ENCODE results near the gene ABHD12.

GRCh38 chr20:25352746-25353145 lies 37.9 kb downstream of the ABHD12 start:
- TF ChIP-seq EZH2 (IDR thresholded peaks at IDR 0.05; ENCODE audit: borderline replicate concordance, low read depth, low read length, severe bottlenecking): no peak
- TF ChIP-seq CTCF (IDR thresholded peaks at IDR 0.05; ENCODE audit: extremely low read depth in 1 of 2, insufficient read depth in 1 of 2, low read depth in 1 of 2, low read length in 2 of 2): no peak
- no peak for TF ChIP-seq POLR2AphosphoS5 (IDR thresholded peaks at IDR 0.05; ENCODE audit: insufficient read depth, low read depth, low read length)
